ENCODE data around the gene ZNF789. TPM values are rescaled to one million over a fixed set of nuclear protein-coding genes. Genes with fewer than 3 reads are reported as not detected.
"Not testable (repeated sequence)": the region's sequence is repeated elsewhere in the genome, so short reads cannot be mapped to it uniquely, and the experiment has no call there.

ZNF789 gene
- total RNA-seq, 5 donors from 2014 or later (not counting 1 experiment from before 2014, with no cell fraction given): 17.0 to 24.8 (median 19.7) TPM

GRCh38 chr7:99499371-99499720 is 26.7 kb downstream of the ZNF789 start:
- ATAC-seq (replicated peaks in 1 of 4) (peak; percentile 42 to 63 (median 58)), DNase-seq (peak in 14 of 35 experiments; percentile 4 to 70 (median 14))
- Mint-ChIP-seq H3K36me3 (peaks cover 27% of the 10 kb centered on the region), H3K27ac (peak overlapping the region; percentile 97 to 99), H3K4me1 (peaks cover 28 to 34% (median 29%) of the 10 kb centered on the region in 3 donors), H3K4me3 (peak overlapping the region; percentile 95 to 100 (median 97)), H3K27me3 (no peaks in the 10 kb centered on the region), H3K9me3 (peaks cover 0 to under 1% (median 0%) of the 10 kb centered on the region in 3 donors)
- Histone ChIP-seq H3K9me3 (peaks cover under 1% of the 10 kb centered on the region), H3K4me3 (ENCODE audit: control insufficient read depth in 1 of 2, extremely low read depth in 1 of 2, low read length in 1 of 2) (peak overlapping the region; percentile 87 to 99), H3K27me3 (replicated peaks in 1 of 2; ENCODE audit: control insufficient read depth in 2 of 2, extremely low read depth in 1 of 2, insufficient read depth in 2 of 2, low read length in 1 of 2) (no peaks in the 10 kb centered on the region), H3K27ac (ENCODE audit: low read length) (peak overlapping the region; percentile 94), H3K4me1 (ENCODE audit: control insufficient read depth in 1 of 2, extremely low read depth in 1 of 2, insufficient read depth in 2 of 2, low read length in 2 of 2) (peaks cover 12 to 45% of the 10 kb centered on the region in 2 experiments), H3K36me3 (ENCODE audit: control insufficient read depth in 2 of 2, extremely low read depth in 1 of 2, insufficient read depth in 1 of 2, low read length in 1 of 2) (peaks cover 4 to 26% of the 10 kb centered on the region in 2 donors)
- ChIA-PET CTCF (interaction anchor here in 1 of 2 donors (0.8 kb wide), 1 partner anchor 118 kb away, joined by 3 read pairs; the partner anchor contains the start of gene ZSCAN25), POLR2A (interaction anchor here (0.5 to 0.8 kb wide), 4 partner anchors 11 to 66 kb away, joined by 3 read pairs; partner anchors contain the start of gene ZNF655 (in 1 of the 2))
- 1% methylated on average over 9 of the region's 14 CpGs for WGBS (ENCODE audit: insufficient coverage)

GRCh38 chr7:99499721-99500636 is 27.3 kb downstream of the ZNF789 start, which contains the start of gene ZNF394:
Gene ZNF394, minus strand, starts transcription at chr7:99500281. Its CDS starts 188 bp downstream, at chr7:99500093.
- Histone ChIP-seq H3K9me3 (no peaks in the 10 kb centered on the region), H3K4me3 (ENCODE audit: control insufficient read depth in 1 of 2, extremely low read depth in 1 of 2, low read length in 1 of 2) (peak within 1 kb of the TSS; percentile 87 to 99), H3K4me1 (ENCODE audit: control insufficient read depth in 1 of 2, extremely low read depth in 1 of 2, insufficient read depth in 2 of 2, low read length in 2 of 2) (peaks cover 12 to 45% of the 10 kb centered on the region in 2 experiments), H3K27ac (ENCODE audit: low read length) (peak within 1 kb of the TSS; percentile 94), H3K36me3 (ENCODE audit: control insufficient read depth in 2 of 2, extremely low read depth in 1 of 2, insufficient read depth in 1 of 2, low read length in 1 of 2) (peaks cover 0 to 20% of the 10 kb centered on the region in 2 donors), H3K27me3 (replicated peaks in 1 of 2; ENCODE audit: control insufficient read depth in 2 of 2, extremely low read depth in 1 of 2, insufficient read depth in 2 of 2, low read length in 1 of 2) (no peaks in the 10 kb centered on the region)
- DNase-seq: peak; percentile 80 to 96 (median 89)
- peak; percentile 43 to 49 (median 45) for ATAC-seq (replicated peaks in 1 of 4)
- CTCF ChIA-PET: interaction anchor here in 1 of 2 donors (0.8 kb wide), 1 partner anchor 117 kb away, joined by 3 read pairs; the partner anchor contains the start of gene ZSCAN25
- Mint-ChIP-seq H3K4me3 (peak within 1 kb of the TSS; percentile 95 to 100 (median 97)), H3K9me3 (no peaks in the 10 kb centered on the region), H3K36me3 (peaks cover 21% of the 10 kb centered on the region), H3K4me1 (peaks cover 28 to 37% (median 29%) of the 10 kb centered on the region in 3 donors), H3K27me3 (no peaks in the 10 kb centered on the region), H3K27ac (peak within 1 kb of the TSS; percentile 97 to 99)
- POLR2A ChIA-PET: interaction anchor here (0.5 to 1.2 kb wide), 8 partner anchors 12 to 602 kb away, joined by 3 to 6 read pairs (median 3); partner anchors contain the start of gene ZNF655 (in 1 of the 2)
- WGBS (ENCODE audit: insufficient coverage): 1% methylated on average over 64 of the region's 68 CpGs

GRCh38 chr7:99500637-99501009 is 27.9 kb downstream of the ZNF789 start:
- H3K27me3 Mint-ChIP-seq: no peaks in the 10 kb centered on the region
- peak overlapping the region; percentile 87 to 99 for H3K4me3 ChIP-seq (ENCODE audit: control insufficient read depth in 1 of 2, extremely low read depth in 1 of 2, low read length in 1 of 2)
- no peak for DNase-seq

GRCh38 chr7:99501236-99501635 is 28.5 kb downstream of the ZNF789 start:
- H3K4me1 ChIP-seq (ENCODE audit: control insufficient read depth in 1 of 2, extremely low read depth in 1 of 2, insufficient read depth in 2 of 2, low read length in 2 of 2): peaks cover 21 to 53% of the 10 kb centered on the region in 2 experiments
- DNase-seq: peak in 1 of 35 experiments; percentile 3
- H3K27me3 Mint-ChIP-seq; CTCF ChIA-PET; ATAC-seq (replicated peaks in 1 of 4); H3K4me3 ChIP-seq (ENCODE audit: control insufficient read depth in 1 of 2, extremely low read depth in 1 of 2, low read length in 1 of 2); H3K27ac ChIP-seq (ENCODE audit: low read length); H3K9me3 ChIP-seq; H3K27me3 ChIP-seq (replicated peaks in 1 of 2; ENCODE audit: control insufficient read depth in 2 of 2, extremely low read depth in 1 of 2, insufficient read depth in 2 of 2, low read length in 1 of 2); H3K9me3 Mint-ChIP-seq: not testable (repeated sequence)
- POLR2A ChIA-PET: interaction anchor here (0.6 to 1.2 kb wide), 2 partner anchors 30 to 1369 kb away, joined by 4 to 6 read pairs; no protein-coding TSS in a partner anchor
- Mint-ChIP-seq H3K4me3 (peak overlapping the region; percentile 95 to 100 (median 97)), H3K4me1 (peaks cover 36 to 45% (median 37%) of the 10 kb centered on the region in 3 donors), H3K27ac (peak overlapping the region in 1 of 2 donors; percentile 52), H3K36me3 (peaks cover 17% of the 10 kb centered on the region)
- WGBS (ENCODE audit: insufficient coverage): 97% methylated on average over 9 of the region's 12 CpGs
- H3K36me3 ChIP-seq (ENCODE audit: control insufficient read depth in 2 of 2, extremely low read depth in 1 of 2, insufficient read depth in 1 of 2, low read length in 1 of 2): peaks cover 0 to 16% of the 10 kb centered on the region in 2 donors

More at GRCh38 chr7:99500637-99501009, 27.9 kb downstream of the ZNF789 start:
- no peak for ATAC-seq (replicated peaks in 1 of 4)
- Mint-ChIP-seq H3K4me1 (peaks cover 33 to 41% (median 34%) of the 10 kb centered on the region in 3 donors), H3K36me3 (peaks cover 20% of the 10 kb centered on the region), H3K4me3 (peak overlapping the region; percentile 95 to 100 (median 97)), H3K27ac (peak overlapping the region; percentile 97 to 99), H3K9me3 (no peaks in the 10 kb centered on the region)
- no peaks in the 10 kb centered on the region for H3K9me3 ChIP-seq
- WGBS (ENCODE audit: insufficient coverage): 50% methylated on average over 5 of the region's 16 CpGs
- H3K4me1 ChIP-seq (ENCODE audit: control insufficient read depth in 1 of 2, extremely low read depth in 1 of 2, insufficient read depth in 2 of 2, low read length in 2 of 2): peaks cover 15 to 50% of the 10 kb centered on the region in 2 experiments
- H3K27ac ChIP-seq (ENCODE audit: low read length): peak overlapping the region; percentile 94
- ChIA-PET CTCF (no interaction called here), POLR2A (interaction anchor here (0.6 to 1.2 kb wide), 4 partner anchors 29 to 1369 kb away, joined by 3 to 6 read pairs (median 4); no protein-coding TSS in a partner anchor)
- no peaks in the 10 kb centered on the region for H3K27me3 ChIP-seq (replicated peaks in 1 of 2; ENCODE audit: control insufficient read depth in 2 of 2, extremely low read depth in 1 of 2, insufficient read depth in 2 of 2, low read length in 1 of 2)
- peaks cover 0 to 18% of the 10 kb centered on the region in 2 donors for H3K36me3 ChIP-seq (ENCODE audit: control insufficient read depth in 2 of 2, extremely low read depth in 1 of 2, insufficient read depth in 1 of 2, low read length in 1 of 2)

GRCh38 chr7:99504281-99504602 is 31.6 kb downstream of the ZNF789 start:
- no peak for ATAC-seq (replicated peaks in 1 of 4)
- peak overlapping the region; percentile 98 to 99 for H3K27ac Mint-ChIP-seq
- POLR2A ChIA-PET: interaction anchor here (0.6 to 1.2 kb wide), 7 partner anchors 11 to 95 kb away, joined by 3 to 10 read pairs (median 3); partner anchors contain the start of genes ZNF655 (in 2 of the 2), BUD31 (in 1 of the 2), FAM200A (in 1 of the 2) and PDAP1 (in 1 of the 2)
- DNase-seq: no peak
- peaks cover 27 to 41% (median 32%) of the 10 kb centered on the region in 3 donors for H3K4me1 Mint-ChIP-seq
- peaks cover 3% of the 10 kb centered on the region for H3K36me3 Mint-ChIP-seq
- H3K4me3 Mint-ChIP-seq: peak overlapping the region; percentile 89 to 99 (median 96)
- H3K9me3 ChIP-seq: no peaks in the 10 kb centered on the region
- H3K9me3 Mint-ChIP-seq: no peaks in the 10 kb centered on the region
- no peaks in the 10 kb centered on the region for H3K27me3 ChIP-seq (replicated peaks in 1 of 2; ENCODE audit: control insufficient read depth in 2 of 2, extremely low read depth in 1 of 2, insufficient read depth in 2 of 2, low read length in 1 of 2)
- H3K36me3 ChIP-seq (ENCODE audit: control insufficient read depth in 2 of 2, extremely low read depth in 1 of 2, insufficient read depth in 1 of 2, low read length in 1 of 2): no peaks in the 10 kb centered on the region
- H3K27ac ChIP-seq (ENCODE audit: low read length): peak overlapping the region; percentile 82
- peaks cover 16 to 38% of the 10 kb centered on the region in 2 experiments for H3K4me1 ChIP-seq (ENCODE audit: control insufficient read depth in 1 of 2, extremely low read depth in 1 of 2, insufficient read depth in 2 of 2, low read length in 2 of 2)
- H3K4me3 ChIP-seq (ENCODE audit: control insufficient read depth in 1 of 2, extremely low read depth in 1 of 2, low read length in 1 of 2): peak overlapping the region; percentile 84 to 92
- 11% methylated on average over 19 of the region's 19 CpGs for WGBS (ENCODE audit: insufficient coverage)
- CTCF ChIA-PET: interaction anchor here in 1 of 2 donors (0.8 to 1.2 kb wide), 6 partner anchors 12 to 112 kb away, joined by 3 to 5 read pairs (median 4); partner anchors contain the start of genes ATP5MF, BUD31, FAM200A and PDAP1
- no peaks in the 10 kb centered on the region for H3K27me3 Mint-ChIP-seq

Data from T-cell (primary cell).